Kidney epithelial cell (primary cell): ENCODE data around the gene SPPL2A. TPM values are rescaled to one million over a fixed set of nuclear protein-coding genes. Genes with fewer than 3 reads are reported as not detected.
"Not testable (repeated sequence)": the region's sequence is repeated elsewhere in the genome, so short reads cannot be mapped to it uniquely, and the experiment has no call there.

Experiments used
- DNase-seq: peaks from one replicate; pipeline ENCODE4 v3.0.0-alpha.2; 2010; ENCODE audit warnings: low read depth
- H3K27me3 ChIP-seq: 2 replicates; pipeline ENCODE4 v1.6.0; 2011; ENCODE audit warnings: low read length; ENCODE audit not compliant: control insufficient read depth, insufficient read depth
- H3K36me3 ChIP-seq: 2 replicates; pipeline ENCODE4 v1.5.1; 2011; ENCODE audit warnings: low read length; ENCODE audit not compliant: control insufficient read depth, insufficient read depth
- H3K4me3 ChIP-seq: 2 replicates; pipeline ENCODE4 v1.5.1; 2011; ENCODE audit warnings: low read depth, mild to moderate bottlenecking, control low read depth, low read length
- total RNA-seq: library from RNA; depleted of rRNA; stranded (reverse); fragments of >200 nt; gene quantifications from 2 replicates; pipeline ENCODE4 v1.2.3, GENCODE V29; 2015
- TF ChIP-seq, protein P1 (sequence below): IDR thresholded peaks from 2 replicates; pipeline ENCODE4 v1.5.1; 2011; ENCODE audit warnings: mild to moderate bottlenecking, moderate library complexity, low read length, control low read depth, inconsistent platforms; ENCODE audit not compliant: insufficient read depth, poor library complexity, severe bottlenecking

Gene SPPL2A
- total RNA-seq, 1 donor from 2014 or later, result 138 TPM

- TF ChIP-seq, protein P1, sequence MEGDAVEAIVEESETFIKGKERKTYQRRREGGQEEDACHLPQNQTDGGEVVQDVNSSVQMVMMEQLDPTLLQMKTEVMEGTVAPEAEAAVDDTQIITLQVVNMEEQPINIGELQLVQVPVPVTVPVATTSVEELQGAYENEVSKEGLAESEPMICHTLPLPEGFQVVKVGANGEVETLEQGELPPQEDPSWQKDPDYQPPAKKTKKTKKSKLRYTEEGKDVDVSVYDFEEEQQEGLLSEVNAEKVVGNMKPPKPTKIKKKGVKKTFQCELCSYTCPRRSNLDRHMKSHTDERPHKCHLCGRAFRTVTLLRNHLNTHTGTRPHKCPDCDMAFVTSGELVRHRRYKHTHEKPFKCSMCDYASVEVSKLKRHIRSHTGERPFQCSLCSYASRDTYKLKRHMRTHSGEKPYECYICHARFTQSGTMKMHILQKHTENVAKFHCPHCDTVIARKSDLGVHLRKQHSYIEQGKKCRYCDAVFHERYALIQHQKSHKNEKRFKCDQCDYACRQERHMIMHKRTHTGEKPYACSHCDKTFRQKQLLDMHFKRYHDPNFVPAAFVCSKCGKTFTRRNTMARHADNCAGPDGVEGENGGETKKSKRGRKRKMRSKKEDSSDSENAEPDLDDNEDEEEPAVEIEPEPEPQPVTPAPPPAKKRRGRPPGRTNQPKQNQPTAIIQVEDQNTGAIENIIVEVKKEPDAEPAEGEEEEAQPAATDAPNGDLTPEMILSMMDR, result no peak
- H3K27me3 ChIP-seq, result no peaks in the 10 kb centered on the region
- H3K4me3 ChIP-seq, result no peak overlapping the region
- DNase-seq, result no peak
- no peaks in the 10 kb centered on the region for H3K36me3 ChIP-seq
Measured at GRCh38 chr15:50710585-50710984, 54.9 kb downstream of the SPPL2A start.

GRCh38 chr15:50707878-50708427 is 57.6 kb downstream of the SPPL2A start:
- H3K27me3 ChIP-seq, result no peaks in the 10 kb centered on the region
- TF ChIP-seq, protein P1, result no peak
- no peak overlapping the region for H3K4me3 ChIP-seq
- no peak for DNase-seq
- no peaks in the 10 kb centered on the region for H3K36me3 ChIP-seq

GRCh38 chr15:50702762-50703334 is 62.7 kb downstream of the SPPL2A start:
- no peaks in the 10 kb centered on the region for H3K36me3 ChIP-seq
- TF ChIP-seq, protein P1, result no peak
- H3K4me3 ChIP-seq, result no peak overlapping the region
- no peaks in the 10 kb centered on the region for H3K27me3 ChIP-seq
- no peak for DNase-seq

- DNase-seq, result no peak
- no peaks in the 10 kb centered on the region for H3K27me3 ChIP-seq
- no peaks in the 10 kb centered on the region for H3K36me3 ChIP-seq
- no peak overlapping the region for H3K4me3 ChIP-seq
- TF ChIP-seq, protein P1, result no peak
Measured at GRCh38 chr15:50698101-50698500, 67.4 kb downstream of the SPPL2A start.

DNA sequence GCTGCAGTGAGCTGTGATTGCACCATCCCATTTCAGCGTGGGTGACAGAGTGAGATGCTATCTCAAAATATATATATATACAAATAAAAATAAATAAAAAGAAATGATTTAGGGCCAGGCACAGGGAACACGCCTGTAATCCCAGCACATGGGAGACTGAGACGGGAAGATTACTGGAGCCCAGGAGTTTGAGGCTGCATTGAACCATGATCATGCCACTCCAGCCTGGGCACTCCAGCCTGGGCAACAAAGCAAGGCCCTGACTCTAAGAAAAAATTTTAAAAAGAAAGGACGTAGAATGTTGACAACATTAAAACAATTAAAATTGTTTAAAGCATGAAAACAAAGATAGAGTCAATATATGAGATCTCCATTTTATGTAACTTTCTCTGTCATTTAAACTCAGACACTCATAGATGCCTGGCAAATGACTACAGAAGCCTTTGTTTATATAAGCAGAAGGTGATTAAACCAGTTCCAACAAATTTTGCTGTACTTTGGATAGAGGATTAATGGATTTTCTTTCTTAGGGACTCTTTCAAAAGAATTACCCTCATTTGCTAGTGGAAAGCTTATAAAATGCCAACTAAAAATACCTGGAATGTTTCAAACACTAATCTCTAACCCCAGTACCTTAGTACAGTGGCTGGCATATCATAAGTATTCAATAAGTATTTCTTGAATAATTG is 68.3 kb downstream of the SPPL2A start:
- Histone ChIP-seq H3K4me3 (no peak overlapping the region), H3K36me3 (no peaks in the 10 kb centered on the region), H3K27me3 (no peaks in the 10 kb centered on the region)
- DNase-seq, result no peak
- TF ChIP-seq, protein P1, result no peak

DNA sequence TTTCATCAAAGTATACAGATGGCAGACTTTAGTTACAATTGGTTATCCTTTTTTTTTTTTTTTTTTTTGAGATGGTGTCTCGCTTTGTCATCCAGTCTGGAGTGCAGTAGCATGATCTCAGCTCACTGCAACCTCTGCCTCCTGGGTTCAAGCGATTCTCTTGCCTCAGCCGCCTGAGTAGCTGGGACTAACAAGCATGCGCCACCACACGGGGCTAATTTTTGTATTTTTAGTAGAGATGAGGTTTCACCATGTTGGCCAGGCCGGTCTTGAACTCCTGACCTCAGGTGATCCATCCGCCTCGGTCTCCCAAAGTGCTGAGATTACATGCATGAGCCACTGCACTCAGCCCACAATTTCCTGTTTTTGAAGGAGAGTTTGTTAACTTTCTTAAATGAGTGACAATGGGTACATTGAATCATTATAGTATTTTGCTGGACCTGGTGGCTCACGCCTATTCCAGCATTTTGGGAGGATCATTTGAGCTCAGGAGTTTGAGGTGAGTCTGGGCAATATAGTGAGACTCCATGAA is 70.8 kb downstream of the SPPL2A start:
- H3K36me3 ChIP-seq, H3K4me3 ChIP-seq, H3K27me3 ChIP-seq, DNase-seq: not testable (repeated sequence)
